ENCODE data around the gene EIF5B.

Gene EIF5B

GRCh38 chr2:99404797-99405669 lies 67.8 kb downstream of the EIF5B start:
- no peak for DNase-seq

GRCh38 chr2:99406137-99406536 lies 68.9 kb downstream of the EIF5B start:
- DNase-seq = no peak

GRCh38 chr2:99410276-99410675 lies 73.1 kb downstream of the EIF5B start:
- DNase-seq = no peak

- DNase-seq = no peak
Measured at GRCh38 chr2:99414566-99414965, 77.4 kb downstream of the EIF5B start.

- DNase-seq = no peak
Measured at GRCh38 chr2:99417396-99417795, 80.2 kb downstream of the EIF5B start.

- DNase-seq = no peak
Measured at GRCh38 chr2:99420031-99420430, 82.8 kb downstream of the EIF5B start.

GRCh38 chr2:99420751-99421299 lies 83.6 kb downstream of the EIF5B start:
- DNase-seq = no peak

GRCh38 chr2:99421469-99421868 lies 84.3 kb downstream of the EIF5B start:
- no peak for DNase-seq

- no peak for DNase-seq
Measured at GRCh38 chr2:99422599-99422998, 85.4 kb downstream of the EIF5B start.

- no peak for DNase-seq
Measured at GRCh38 chr2:99424371-99424770, 87.2 kb downstream of the EIF5B start.

GRCh38 chr2:99425022-99425421 lies 87.8 kb downstream of the EIF5B start:
- peak in 1 of 56 donors; percentile 47 for DNase-seq

GRCh38 chr2:99430614-99431291 lies 93.6 kb downstream of the EIF5B start:
- DNase-seq = no peak

- no peak for DNase-seq
Measured at GRCh38 chr2:99431587-99432275, 94.5 kb downstream of the EIF5B start.

GRCh38 chr2:99433340-99433739 lies 96.2 kb downstream of the EIF5B start:
- no peak for DNase-seq

- DNase-seq = no peak
Measured at GRCh38 chr2:99436874-99437273, 99.7 kb downstream of the EIF5B start.

GRCh38 chr2:99439971-99440505 lies 102.8 kb downstream of the EIF5B start:
- DNase-seq = no peak

GRCh38 chr2:99442837-99443236 lies 105.6 kb downstream of the EIF5B start:
- DNase-seq = no peak

GRCh38 chr2:99444222-99444621 lies 107.0 kb downstream of the EIF5B start:
- DNase-seq = peak in 4 of 56 donors; percentile 1 to 17 (median 7)

- no peak for DNase-seq
Measured at GRCh38 chr2:99445065-99445464, 107.9 kb downstream of the EIF5B start.

- no peak for DNase-seq
Measured at GRCh38 chr2:99448556-99448955, 111.4 kb downstream of the EIF5B start.

GRCh38 chr2:99450199-99450598 lies 113.0 kb downstream of the EIF5B start:
- DNase-seq = no peak

Measured in nucleus accumbens (tissue), 56 donors.